GM21515 (cell line): ENCODE data around the gene SLC47A1.
A peak's percentile ranks its signal among the peaks of the same experiment; 100 is the strongest.
"Not testable (repeated sequence)": the region's sequence is repeated elsewhere in the genome, so short reads cannot be mapped to it uniquely, and the experiment has no call there.

Experiments used
- ATAC-seq: cut with Tn5 transposase; IDR thresholded peaks from one replicate; pipeline ENCODE4 v1.9.1; 2021; ENCODE audit not compliant: unreplicated experiment

Gene SLC47A1, protein sequence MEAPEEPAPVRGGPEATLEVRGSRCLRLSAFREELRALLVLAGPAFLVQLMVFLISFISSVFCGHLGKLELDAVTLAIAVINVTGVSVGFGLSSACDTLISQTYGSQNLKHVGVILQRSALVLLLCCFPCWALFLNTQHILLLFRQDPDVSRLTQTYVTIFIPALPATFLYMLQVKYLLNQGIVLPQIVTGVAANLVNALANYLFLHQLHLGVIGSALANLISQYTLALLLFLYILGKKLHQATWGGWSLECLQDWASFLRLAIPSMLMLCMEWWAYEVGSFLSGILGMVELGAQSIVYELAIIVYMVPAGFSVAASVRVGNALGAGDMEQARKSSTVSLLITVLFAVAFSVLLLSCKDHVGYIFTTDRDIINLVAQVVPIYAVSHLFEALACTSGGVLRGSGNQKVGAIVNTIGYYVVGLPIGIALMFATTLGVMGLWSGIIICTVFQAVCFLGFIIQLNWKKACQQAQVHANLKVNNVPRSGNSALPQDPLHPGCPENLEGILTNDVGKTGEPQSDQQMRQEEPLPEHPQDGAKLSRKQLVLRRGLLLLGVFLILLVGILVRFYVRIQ

DNA sequence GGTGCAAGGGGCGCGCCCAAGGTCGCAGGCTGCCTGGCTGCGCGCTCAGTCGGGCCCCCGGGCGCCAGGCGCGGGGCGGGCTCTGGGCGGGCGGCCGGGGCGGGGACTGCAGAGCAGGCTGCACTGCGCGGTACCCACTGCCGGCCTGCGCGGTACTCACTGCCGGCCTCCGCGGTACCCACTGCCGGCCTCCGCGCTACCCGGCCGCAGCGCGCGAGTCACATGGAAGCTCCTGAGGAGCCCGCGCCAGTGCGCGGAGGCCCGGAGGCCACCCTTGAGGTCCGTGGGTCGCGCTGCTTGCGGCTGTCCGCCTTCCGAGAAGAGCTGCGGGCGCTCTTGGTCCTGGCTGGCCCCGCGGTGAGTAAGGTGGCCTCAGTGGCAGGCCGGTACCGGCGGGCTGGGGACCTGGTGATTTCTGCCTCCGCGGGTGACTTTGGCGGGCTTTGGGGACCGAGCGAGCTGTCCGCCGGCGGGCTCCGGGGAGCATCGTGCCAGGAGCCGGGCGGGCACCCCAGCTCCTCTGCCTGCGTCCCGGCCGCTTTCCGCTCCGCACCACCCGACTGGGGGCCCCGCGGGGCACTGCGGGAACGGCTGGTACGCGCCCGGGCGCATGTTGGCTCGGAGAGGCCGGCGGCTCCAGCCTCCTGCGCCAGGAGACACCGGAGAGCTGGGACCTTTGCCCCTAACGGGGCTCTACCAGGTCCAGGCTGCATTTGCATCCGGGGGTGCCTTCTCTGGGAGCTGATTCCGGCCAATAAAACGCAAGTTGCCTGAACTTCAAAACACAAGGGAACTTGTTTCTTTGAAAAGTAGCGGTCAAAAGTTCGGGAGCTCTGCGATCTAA is at the start of gene SLC47A1:
SLC47A1 (plus strand) TSS at position 137 of the 844 bp plus-strand sequence; CDS start at position 223, 86 bp downstream.
- ATAC-seq, result no peak

DNA sequence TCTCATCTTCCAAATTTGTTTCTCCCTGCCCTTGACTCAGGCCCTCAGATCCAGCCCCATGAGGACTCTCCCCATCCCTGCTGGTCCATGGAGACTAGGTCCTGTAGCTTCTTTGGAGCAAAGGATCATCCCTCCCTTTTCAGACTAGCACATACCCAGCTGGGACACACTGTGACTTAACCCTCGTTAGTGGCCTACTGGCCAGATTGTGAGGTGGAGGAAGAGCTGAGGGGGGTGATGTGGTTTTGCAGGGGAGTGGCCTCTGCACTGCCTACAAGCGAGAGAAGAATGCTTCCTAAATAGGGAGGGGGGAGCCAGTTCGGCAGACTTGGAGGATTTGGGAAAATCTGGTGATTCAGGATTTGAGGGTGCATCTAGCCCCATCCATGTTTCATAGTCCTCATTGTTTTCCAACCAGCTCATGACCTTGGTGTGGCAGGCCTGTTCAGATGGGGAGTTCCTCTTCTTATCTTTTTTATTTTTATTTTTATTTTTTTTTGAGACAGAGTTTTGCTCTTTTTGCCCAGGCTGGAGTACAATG is 47.8 kb upstream of the SLC47A1 start:
- no peak for ATAC-seq

DNA sequence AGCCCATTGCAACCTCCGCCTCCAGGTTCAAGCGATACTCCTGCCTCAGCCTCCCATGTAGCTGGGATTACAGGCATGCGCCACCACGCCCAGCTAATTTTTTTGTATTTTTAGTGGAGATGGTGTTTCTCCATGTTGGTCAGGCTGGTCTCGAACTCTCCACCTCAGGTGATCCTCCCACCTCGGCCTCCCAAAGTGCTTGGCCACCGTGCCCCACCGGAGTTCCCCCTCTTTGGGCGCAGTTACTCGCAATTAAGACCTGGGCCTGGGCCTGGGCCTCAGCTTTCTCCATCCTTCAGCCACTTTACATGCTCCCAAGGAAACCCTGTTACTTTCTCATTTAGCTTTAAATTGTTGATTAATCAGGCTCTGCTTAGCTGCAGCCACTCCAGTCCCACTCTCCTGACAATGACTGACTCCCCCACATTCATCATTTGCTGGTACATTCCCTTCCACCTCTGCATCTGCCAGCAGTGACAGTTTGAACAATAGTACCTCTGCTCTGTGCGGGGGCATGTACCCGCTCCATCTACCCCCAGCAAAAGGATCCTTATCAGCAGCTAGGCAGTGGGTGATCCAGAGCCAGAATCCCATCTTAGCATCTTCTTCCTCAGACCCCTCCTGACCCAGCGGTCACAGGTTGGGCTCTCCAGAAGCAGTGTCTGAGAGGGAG is 47.2 kb upstream of the SLC47A1 start:
- ATAC-seq, result no peak

DNA sequence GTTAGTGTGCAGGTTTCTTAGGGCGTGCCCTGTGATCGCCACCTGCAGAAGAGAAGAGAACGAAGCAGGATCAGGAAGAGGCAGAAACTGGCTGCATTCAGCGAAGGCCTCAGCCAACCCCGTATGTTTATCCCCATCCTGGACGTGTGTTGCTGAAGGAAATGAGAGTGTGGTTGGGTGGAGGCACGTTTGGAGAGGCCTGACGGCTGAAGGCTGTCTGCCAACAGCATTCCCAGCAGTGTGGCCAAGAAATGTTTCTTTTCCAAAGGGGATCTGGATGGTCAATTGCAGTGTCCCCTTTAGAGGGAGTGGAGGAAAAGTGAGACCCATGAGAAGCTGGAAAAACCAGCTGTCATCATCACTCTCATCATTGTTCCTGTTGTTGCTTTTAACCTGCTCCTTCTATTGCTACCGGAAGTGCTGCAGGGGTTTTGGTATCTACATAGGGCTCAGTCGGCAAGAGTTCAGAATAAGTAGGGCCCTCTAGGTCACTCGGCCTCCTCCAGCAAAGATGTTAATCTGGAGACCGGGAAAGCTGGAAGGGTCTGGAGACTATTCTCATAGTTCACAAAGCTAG is 46.5 kb upstream of the SLC47A1 start:
- no peak for ATAC-seq

DNA sequence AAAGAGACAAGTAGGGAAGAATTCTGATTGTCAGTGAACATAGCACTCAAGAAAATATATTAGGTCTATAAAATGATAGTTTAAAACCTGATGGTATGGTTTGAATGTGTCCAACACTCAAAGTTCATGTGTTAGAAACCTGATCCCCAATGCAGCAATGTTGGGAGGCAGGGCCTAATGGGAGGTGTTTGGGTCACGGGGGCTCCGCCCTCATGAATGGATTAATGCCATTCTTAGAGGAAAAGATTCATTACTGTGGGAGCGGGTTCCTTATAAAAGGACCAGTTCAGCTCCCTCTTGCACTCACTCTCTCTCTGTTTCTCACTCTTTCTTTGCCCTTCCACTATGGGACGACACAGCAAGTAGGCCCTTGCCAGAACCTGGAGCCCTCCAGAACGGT is 41.5 kb upstream of the SLC47A1 start:
- ATAC-seq, result no peak

DNA sequence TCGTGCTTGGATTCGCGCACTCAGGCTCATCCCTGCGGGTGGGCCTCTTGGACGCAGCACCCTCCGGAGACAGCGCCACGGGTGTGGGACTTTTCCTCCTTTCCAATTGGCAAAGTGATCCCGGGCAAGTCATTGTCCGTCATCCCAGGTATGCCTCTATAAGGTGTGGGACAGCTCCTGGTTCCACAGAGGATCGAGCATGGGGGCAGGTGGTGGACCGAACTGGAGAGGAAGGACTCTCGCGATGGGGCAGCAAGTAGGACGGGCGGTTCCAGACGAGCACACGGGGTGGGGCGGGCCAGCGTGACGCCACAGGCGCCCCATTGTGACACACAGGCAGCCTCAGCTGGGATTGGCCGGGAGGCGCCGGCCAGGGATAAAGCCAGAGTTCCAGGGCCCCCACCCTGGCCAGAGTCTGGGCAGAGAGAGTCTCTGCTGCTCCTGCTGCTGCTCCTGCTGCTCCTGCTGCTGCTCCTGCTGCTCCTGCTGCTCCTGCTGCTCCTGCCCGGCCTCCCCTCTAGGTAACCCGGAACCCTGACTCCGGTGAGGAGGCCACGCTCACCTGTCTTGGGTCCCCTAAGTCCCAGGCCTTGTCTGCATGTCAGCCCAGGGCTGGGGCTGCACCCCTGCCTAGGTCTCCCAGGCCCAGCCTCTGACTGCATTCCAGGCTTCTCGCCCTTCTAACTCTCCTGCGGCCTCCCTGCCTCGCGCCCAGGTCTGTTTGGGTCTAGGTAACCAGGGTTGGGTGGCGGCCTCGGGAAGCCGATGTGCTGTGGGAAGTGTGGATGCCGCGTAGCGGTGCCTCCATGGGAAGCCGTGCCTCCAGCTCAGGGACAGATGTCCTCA is 38.5 kb upstream of the SLC47A1 start:
- ATAC-seq, result no peak

DNA sequence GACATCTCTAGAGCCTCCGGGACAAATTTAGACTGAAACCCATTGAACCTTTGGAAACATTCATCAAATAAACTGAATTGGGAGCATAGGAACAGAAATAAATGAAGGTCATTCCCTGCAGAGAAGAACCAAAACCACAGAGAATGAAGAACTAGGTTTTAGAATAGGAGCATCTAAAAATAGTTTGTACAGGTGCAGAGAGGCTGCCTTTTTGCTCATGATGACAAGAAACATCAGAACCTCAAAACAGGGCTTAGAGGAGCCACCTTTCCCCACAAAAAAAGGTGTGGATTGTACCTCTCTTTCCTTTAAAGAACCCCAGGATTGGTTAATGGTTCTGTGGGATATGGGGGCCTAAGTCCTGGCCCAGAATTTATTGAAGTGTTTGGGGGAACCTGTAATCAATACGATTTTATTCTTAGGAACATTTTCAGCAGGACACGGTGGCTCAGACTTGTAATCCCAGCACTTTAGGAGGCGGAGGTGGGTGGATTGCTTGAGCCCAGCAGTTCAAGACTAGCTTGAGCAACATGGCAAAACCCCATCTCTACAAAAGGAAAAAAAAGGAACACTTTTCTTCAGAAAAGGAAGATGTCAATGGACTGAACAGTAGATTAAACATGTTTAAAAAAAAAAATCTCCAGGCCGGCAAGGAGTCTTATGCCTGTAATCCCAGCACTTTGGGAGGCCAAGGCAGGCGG is 37.7 kb upstream of the SLC47A1 start:
- no peak for ATAC-seq

DNA sequence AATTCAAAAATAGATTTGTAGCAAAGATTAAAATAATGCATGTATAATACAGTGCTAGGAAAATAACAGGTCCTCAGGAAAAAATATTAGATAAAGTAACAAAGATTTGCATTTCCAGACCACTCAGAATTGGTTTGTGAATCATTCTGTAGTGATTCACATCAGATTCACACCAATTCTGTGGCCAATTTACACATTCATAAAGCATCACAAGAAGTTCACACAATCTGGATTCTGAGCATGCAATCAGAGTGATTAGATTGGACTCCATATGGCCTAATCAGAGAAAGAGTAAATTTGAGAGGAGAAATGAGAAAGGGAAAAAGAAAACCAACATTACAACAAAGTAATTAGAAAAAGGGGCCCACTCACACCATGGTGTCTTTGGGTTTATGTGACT is 36.0 kb upstream of the SLC47A1 start:
- no peak for ATAC-seq

DNA sequence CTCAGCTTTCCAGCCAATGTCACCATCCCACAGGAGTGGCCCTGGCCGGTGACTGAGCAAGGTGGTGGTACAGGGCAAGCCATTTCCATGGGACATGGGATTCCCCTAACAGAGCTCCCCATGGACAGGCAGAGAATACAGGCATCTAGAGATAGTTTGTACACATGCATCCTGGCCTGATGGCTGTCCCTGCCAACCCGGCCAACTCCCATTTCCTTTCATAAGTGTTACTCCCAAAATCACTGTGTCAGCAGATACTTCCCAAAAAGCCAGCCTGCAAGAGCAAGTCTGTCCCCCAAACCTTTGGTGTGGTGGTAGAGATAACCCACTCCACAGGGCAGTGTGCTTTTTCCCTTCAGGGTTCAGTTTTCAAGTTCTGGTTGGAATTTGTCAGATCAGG is 32.4 kb upstream of the SLC47A1 start:
- ATAC-seq, result no peak

DNA sequence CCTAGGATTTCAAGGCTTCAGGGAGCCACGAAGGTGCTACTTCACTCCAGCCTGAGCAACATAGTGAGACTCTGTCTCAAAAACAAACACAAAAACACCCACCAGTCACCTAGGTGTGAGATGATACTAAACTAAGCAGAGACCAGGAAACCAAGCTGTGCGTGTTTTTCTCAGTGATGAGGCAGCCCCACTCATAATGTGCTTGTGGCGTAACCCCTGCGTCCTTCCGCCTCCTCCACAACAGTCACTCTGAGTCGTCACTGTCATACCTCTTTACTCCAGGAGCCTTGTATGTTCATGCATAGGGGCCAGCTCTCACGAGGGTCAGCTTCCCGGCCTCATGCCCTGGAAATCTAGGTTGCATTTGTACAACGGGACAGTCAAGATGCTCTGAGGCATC is 31.1 kb upstream of the SLC47A1 start:
- ATAC-seq, result no peak

DNA sequence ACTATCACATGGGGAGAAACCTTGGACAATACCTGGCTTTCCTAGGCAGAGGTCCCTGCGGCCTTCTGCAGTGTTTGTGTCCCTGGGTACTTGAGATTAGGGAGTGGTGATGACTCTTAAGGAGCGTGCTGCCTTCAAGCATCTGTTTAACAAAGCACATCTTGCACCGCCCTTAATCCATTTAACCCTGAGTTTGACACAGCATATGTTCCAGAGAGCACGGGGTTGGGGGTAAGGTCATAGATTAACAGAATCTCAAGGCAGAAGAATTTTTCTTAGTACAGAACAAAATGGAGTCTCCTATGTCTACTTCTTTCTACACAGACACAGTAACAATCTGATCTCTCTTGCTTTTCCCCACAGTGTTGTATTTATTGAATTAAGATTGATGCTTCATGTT is 28.1 kb upstream of the SLC47A1 start:
- ATAC-seq, result not testable (repeated sequence)

DNA sequence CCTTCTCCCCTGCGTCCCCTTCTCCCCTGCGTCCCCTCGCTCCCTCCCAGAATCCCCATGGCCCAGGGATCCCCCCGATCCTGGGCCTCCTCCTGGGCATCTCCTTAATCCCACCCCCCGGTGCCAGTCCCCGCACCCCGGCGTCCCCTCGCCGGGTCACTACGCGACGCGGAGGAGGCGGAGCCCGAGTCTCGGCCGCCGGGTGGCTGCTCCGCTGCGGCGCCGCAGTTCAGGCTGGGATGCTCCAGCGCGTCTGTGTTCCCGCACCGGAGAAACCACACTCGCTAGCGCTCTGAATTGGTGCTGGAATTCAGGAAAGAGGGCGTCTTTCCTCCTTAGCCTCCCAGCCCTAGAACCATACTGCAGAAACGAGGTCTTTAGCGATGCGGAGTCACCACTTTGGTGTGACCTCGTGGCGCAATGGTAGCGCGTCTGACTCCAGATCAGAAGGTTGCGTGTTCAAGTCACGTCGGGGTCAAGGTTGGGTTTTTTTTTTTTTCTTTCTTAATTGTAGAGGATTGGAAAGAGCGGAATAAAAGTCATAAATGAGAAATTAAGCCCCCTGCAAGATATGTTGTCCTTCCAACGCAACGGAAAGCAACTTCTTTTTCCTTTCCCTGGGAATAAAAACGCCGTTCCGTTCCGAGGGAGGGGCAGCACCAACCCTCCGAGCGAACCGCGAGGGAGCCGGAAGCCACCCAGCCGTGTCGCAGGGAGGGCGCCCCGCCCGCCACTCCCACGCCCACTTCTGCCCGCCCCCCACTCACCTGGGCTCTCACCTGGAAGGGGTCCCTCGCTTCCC is 25.7 kb upstream of the SLC47A1 start:
- peak; percentile 70 for ATAC-seq

DNA sequence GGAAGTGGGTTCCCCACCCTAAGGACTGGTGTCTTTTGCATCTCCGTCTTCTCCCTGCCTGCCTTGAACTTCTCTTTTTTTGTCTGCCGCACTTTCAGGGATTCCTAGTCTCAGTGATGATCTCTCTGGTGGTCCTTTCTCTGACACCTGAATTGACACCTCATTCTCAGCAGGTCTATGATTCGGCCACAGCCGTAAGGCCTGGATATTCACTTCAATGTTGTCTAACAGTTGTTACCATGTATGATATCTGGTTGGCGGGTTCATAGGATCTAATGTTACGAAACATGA is 25.1 kb upstream of the SLC47A1 start:
- ATAC-seq, result no peak

DNA sequence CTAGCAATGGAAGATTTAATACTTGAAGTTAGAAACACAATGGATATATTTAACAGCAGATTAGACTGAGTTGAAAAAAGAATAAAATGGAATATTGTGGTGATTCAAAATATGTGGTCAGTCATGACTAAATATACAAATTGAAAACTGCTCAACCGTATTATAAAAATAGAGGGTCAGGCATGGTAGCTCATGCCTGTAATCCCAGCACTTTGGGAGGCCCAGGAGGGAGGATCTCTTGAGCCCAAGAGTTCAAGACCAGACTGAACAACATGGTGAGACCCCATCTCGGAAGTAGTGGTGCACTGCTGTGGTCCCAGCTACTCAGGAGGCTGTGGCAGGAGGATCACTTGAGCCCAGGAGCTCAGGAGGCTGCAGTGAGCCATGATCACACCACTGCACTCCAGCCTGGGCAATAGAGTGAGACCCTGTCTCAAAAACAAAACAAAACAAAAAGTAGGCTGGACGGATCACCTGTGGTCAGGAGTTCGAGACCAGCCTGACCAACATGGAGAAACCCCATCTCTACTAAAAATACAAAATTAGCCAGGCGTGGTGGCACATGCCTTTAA is 24.3 kb upstream of the SLC47A1 start:
- not testable (repeated sequence) for ATAC-seq

DNA sequence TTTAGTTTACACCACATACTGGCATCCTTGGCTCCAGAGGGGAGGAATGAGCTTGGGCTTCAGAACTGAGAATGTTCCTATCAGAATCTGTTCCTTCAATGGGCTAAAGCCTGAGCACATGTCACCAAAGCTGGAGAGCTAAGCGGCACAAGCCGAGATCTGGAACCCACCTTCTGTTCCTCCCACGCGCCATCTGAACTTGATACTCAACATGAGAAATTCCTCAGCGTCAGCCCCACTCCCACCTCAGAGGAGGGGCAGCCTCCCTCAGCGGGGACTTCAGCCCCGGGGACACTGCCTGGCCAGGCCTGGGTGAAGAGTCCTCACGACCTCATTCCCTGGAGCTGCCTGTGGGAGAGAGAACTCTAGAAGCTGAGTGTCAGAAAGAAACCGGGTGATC is 22.8 kb upstream of the SLC47A1 start:
- no peak for ATAC-seq

DNA sequence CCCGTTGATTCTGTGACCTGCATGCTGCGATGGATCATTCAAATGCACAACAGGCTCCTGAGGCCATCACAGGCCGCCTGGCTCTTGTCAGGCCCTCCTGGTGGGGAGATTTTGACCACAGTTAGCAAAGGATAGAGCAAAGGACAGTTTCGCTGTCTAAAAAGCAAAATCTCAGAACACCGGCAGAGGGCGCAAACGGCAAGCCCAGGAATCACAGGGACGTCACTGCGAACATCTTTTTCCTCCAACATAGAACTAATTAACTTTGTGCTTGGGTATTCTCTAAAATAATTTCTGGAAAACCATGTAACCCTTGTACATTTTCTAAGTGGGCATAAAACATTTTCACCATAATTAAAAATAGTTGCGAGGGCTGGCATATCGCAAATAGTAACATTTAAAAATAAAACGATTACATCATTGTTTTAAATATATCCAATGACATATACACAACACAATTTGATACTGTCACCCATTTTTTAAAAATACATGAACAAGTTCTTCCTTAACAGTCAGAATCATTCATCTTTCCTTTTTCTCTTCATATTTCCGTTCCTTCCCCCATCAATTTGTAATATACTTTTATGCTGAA is 19.7 kb upstream of the SLC47A1 start:
- no peak for ATAC-seq

DNA sequence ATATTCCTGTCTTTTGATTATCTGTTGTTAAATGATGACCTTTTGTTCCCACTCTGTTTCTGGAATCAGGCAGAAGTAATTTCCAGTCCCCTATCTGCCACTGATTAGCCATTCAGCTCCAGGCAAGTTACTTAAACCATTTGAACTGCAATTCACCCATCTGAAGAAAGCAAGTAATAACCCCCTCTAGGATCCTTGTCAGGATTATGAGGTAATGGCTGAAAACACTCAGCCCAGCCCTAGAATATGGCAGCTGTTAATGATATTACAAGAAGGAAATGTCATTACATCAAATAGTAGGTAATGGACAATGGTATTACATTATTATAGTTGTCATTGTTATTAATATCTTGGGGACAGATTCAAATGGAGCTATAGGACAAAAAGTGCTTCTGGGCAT is 16.0 kb upstream of the SLC47A1 start:
- ATAC-seq, result no peak
